B cell (primary cell): ENCODE measurements around the gene TAF9. TPM values are rescaled to one million over a fixed set of nuclear protein-coding genes. Genes with fewer than 3 reads are reported as not detected.

Source experiments
- ATAC-seq: fragments of 200-7000 bp; cut with Tn5 transposase; one replicate; pipeline ENCODE4 v1.10.0; 2021; ENCODE audit warnings: low read depth, mild to moderate bottlenecking, moderate number of reproducible peaks, moderate library complexity
- CTCF ChIA-PET: fragments of 350-600 bp; sonication (Branson Sonifier 250); formaldehyde crosslinking; loops from one replicate; lab custom pipeline; 2021; ENCODE audit warnings: antibody characterized with exemption, inconsistent platforms; lab: Charles Lee
- POLR2A ChIA-PET: fragments of 350-600 bp; sonication (Branson Sonifier 250); formaldehyde crosslinking; loops from one replicate; lab custom pipeline; 2021; ENCODE audit warnings: antibody characterized with exemption; lab: Charles Lee
- DNase-seq: peaks from one replicate; pipeline ENCODE4 v3.0.0; 2013
- H2AFZ ChIP-seq: 2 replicates; pipeline ENCODE4 v1.6.1; 2012; ENCODE audit warnings: mild to moderate bottlenecking, low read depth, low read length; ENCODE audit not compliant: insufficient read depth, poor library complexity, severe bottlenecking
- H3K27ac ChIP-seq, 2 donors: 1 replicate in 1 of 2; 2 replicates in 1 of 2; pipeline ENCODE4 v1.5.1; 2012 to 2013; ENCODE audit warnings: low read length in 2 of 2, mild to moderate bottlenecking in 2 of 2, moderate library complexity in 1 of 2
- H3K27me3 ChIP-seq, 4 experiments: fragments of 200-600 bp in 1 of 4; sonication (generic) in 1 of 4; replicated peaks in 1 of 4; 1 replicate in 2 of 4; 2 replicates in 2 of 4; pipeline versions ENCODE4 v1.6.1 to v1.7.0; 2013 to 2016; ENCODE audit warnings: low read length in 3 of 4, mild to moderate bottlenecking in 2 of 4, mixed read lengths in 1 of 4, moderate library complexity in 1 of 4; ENCODE audit not compliant: insufficient read depth in 4 of 4, control insufficient read depth in 3 of 4; ENCODE audit errors: control extremely low read depth in 1 of 4
- H3K36me3 ChIP-seq, 2 experiments: replicated peaks in 1 of 2; 1 replicate in 1 of 2; 2 replicates in 1 of 2; pipeline versions ENCODE4 v1.6.1 to v1.7.1; 2013; ENCODE audit warnings: low read length in 1 of 2; ENCODE audit not compliant: insufficient read depth in 2 of 2, control insufficient read depth in 1 of 2; ENCODE audit errors: control extremely low read depth in 1 of 2, extremely low read depth in 1 of 2
- H3K4me1 ChIP-seq, 2 donors: fragments of 200-600 bp in 1 of 2; sonication (generic) in 1 of 2; 1 replicate in 1 of 2; 2 replicates in 1 of 2; pipeline versions ENCODE4 v1.5.1 to v1.6.1; 2013 to 2017; ENCODE audit warnings: low read length in 2 of 2; ENCODE audit not compliant: control insufficient read depth in 2 of 2, insufficient read depth in 2 of 2
- H3K4me2 ChIP-seq: replicated peaks from 2 replicates; pipeline ENCODE3; 2012; ENCODE audit warnings: mild to moderate bottlenecking, low read depth, low read length; ENCODE audit not compliant: poor library complexity, severe bottlenecking
- H3K4me3 ChIP-seq, 5 experiments: fragments of 200-600 bp in 1 of 5; sonication (generic) in 1 of 5; 1 replicate in 3 of 5; 2 replicates in 2 of 5; pipeline versions ENCODE4 v1.5.1 to v1.7.0; 2011 to 2016; ENCODE audit warnings: low read length in 4 of 5, mild to moderate bottlenecking in 4 of 5, low read depth in 2 of 5, control low read depth in 1 of 5, moderate library complexity in 1 of 5; ENCODE audit not compliant: insufficient read depth in 1 of 5; ENCODE audit errors: control extremely low read depth in 1 of 5, extremely low read depth in 1 of 5
- H3K79me2 ChIP-seq: fragments of 200-600 bp; sonication (generic); one replicate; pipeline ENCODE4 v1.6.0; 2016; ENCODE audit warnings: low read length; ENCODE audit not compliant: control insufficient read depth, insufficient read depth
- H3K9ac ChIP-seq: fragments of 200-600 bp; sonication (generic); 2 replicates; pipeline ENCODE4 v1.6.1; 2017; ENCODE audit warnings: mild to moderate bottlenecking, low read length, moderate library complexity
- H3K9me3 ChIP-seq, 3 donors: one replicate each; pipeline versions ENCODE4 v1.6.1 to v1.7.1; 2013; ENCODE audit warnings: low read length in 2 of 3; ENCODE audit not compliant: control insufficient read depth in 2 of 3, insufficient read depth in 1 of 3; ENCODE audit errors: control extremely low read depth in 1 of 3
- H4K20me1 ChIP-seq: 2 replicates; pipeline ENCODE4 v1.6.0; 2012; ENCODE audit warnings: mild to moderate bottlenecking, low read length; ENCODE audit not compliant: insufficient read depth, control insufficient read depth, poor library complexity, severe bottlenecking
- H3K27ac Mint-ChIP-seq: one replicate; pipeline ENCODE4 v1.8.0; 2021; ENCODE audit warnings: mixed read lengths
- H3K27me3 Mint-ChIP-seq: one replicate; pipeline ENCODE4 v1.8.0; 2021; ENCODE audit warnings: mixed read lengths
- H3K4me1 Mint-ChIP-seq: one replicate; pipeline ENCODE4 v1.8.0; 2021; ENCODE audit warnings: mixed read lengths
- H3K4me3 Mint-ChIP-seq: one replicate; pipeline ENCODE4 v1.8.0; 2021; ENCODE audit warnings: mixed read lengths
- H3K9me3 Mint-ChIP-seq: one replicate; pipeline ENCODE4 v1.8.0; 2022; ENCODE audit warnings: mixed read lengths; ENCODE audit not compliant: insufficient read depth
- EZH2 ChIP-seq: IDR thresholded peaks from 2 replicates; pipeline ENCODE4 v1.6.1; 2012; ENCODE audit warnings: borderline replicate concordance, low read depth, mild to moderate bottlenecking, moderate library complexity, low read length; ENCODE audit not compliant: insufficient read depth, poor library complexity, severe bottlenecking
- WGBS: methylation state at CpG from one replicate; pipeline ENCODE4 v1.1.5; 2013; ENCODE audit warnings: missing lambda C conversion rate; ENCODE audit not compliant: insufficient coverage; 5-methylcytosine and 5-hydroxymethylcytosine counted together
- intact Hi-C: fragments of 100-400 bp; cut with micrococcal nuclease; formaldehyde crosslinking; loops from one replicate; pipeline ENCODE4 v1.10.0; 2022
- polyA plus RNA-seq: library from polyadenylated mRNA; depleted of rRNA; stranded (reverse); fragments of >200 nt; gene quantifications from 2 replicates; pipeline ENCODE4 v1.2.3, GENCODE V29; 2012
- total RNA-seq, 2 donors: library from RNA; stranded (reverse); fragments of 120-200 nt in 1 of 2; gene quantifications; 1 replicate in 1 of 2; 2 replicates in 1 of 2; pipeline versions ENCODE4 v1.2.3 to v1.2.4, GENCODE V29; 2013 to 2022
- TF ChIP-seq, protein P1 (sequence below): fragments of 200-600 bp; IDR thresholded peaks from one replicate; pipeline ENCODE4 v1.8.0; 2022; ENCODE audit warnings: antibody characterized with exemption, mild to moderate bottlenecking

TAF9 gene
- total and polyA plus RNA-seq, 2 donors (not counting 1 experiment from before 2014, with no cell fraction given) = 42.0 to 64.6 TPM

DNA sequence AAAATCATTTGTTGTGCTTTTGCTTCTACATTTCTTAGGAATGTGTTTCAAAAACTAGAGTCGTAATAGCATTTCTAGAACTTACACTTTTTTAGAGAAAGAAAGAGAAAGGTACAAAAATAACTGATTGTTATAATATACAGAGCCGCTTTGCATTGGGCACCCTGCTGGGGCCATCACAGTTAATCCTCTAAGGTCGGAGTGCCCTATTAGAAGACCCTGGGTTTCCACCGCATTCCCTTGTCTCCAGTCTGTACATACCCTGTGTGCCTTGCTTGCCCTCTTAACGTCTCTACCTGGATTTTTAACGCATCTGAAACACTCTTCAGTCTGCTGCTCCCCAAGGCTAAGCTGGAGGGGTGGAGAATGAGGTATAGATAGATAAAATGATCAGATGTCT is 46.9 kb upstream of the TAF9 start:
- peaks cover 0 to 6% of the 10 kb centered on the region in 2 experiments for H3K36me3 ChIP-seq
- ATAC-seq (no peak), DNase-seq (no peak)
- ChIA-PET CTCF (no interaction called here), POLR2A (no interaction called here)
- no peaks in the 10 kb centered on the region for H3K9me3 Mint-ChIP-seq
- H3K4me3 Mint-ChIP-seq = peak overlapping the region; percentile 78
- H4K20me1 ChIP-seq = no peaks in the 10 kb centered on the region
- no peak overlapping the region for H2AFZ ChIP-seq
- peaks cover 5 to 9% of the 10 kb centered on the region in 2 donors for H3K4me1 ChIP-seq
- H3K9ac ChIP-seq = no peak overlapping the region
- H3K79me2 ChIP-seq = no peaks in the 10 kb centered on the region
- H3K27me3 Mint-ChIP-seq = no peaks in the 10 kb centered on the region
- intact Hi-C loops = no loop called here
- H3K27me3 ChIP-seq = no peaks in the 10 kb centered on the region
- no peak overlapping the region for H3K4me3 ChIP-seq
- H3K27ac Mint-ChIP-seq = no peak overlapping the region
- no peaks in the 10 kb centered on the region for H3K9me3 ChIP-seq
- H3K27ac ChIP-seq = no peak overlapping the region
- TF ChIP-seq, protein P1, sequence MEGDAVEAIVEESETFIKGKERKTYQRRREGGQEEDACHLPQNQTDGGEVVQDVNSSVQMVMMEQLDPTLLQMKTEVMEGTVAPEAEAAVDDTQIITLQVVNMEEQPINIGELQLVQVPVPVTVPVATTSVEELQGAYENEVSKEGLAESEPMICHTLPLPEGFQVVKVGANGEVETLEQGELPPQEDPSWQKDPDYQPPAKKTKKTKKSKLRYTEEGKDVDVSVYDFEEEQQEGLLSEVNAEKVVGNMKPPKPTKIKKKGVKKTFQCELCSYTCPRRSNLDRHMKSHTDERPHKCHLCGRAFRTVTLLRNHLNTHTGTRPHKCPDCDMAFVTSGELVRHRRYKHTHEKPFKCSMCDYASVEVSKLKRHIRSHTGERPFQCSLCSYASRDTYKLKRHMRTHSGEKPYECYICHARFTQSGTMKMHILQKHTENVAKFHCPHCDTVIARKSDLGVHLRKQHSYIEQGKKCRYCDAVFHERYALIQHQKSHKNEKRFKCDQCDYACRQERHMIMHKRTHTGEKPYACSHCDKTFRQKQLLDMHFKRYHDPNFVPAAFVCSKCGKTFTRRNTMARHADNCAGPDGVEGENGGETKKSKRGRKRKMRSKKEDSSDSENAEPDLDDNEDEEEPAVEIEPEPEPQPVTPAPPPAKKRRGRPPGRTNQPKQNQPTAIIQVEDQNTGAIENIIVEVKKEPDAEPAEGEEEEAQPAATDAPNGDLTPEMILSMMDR = no peak
- TF ChIP-seq EZH2 = no peak
- no peak overlapping the region for H3K4me2 ChIP-seq
- H3K4me1 Mint-ChIP-seq = peaks cover 10% of the 10 kb centered on the region
- WGBS = 100% methylated on average over 4 of the region's 6 CpGs

DNA sequence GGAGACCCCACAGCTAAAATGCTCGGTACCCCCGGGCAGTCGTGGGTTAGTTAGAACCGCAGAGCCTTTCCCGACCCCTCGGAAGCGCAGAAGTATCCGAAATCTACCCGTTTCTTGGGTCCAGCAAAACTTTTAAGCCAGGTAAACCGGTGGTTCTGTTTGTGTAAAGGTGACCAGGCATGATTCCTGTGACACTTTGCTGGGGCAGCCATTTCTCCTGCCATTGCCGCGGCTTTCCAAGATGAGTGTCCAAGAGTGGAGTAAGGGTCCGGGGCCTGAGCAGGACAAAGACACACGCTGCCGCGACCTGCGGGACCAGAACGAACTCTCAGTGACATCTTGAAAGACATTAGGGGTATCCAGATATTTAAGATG is 46.3 kb upstream of the TAF9 start:
- Histone ChIP-seq H2AFZ (peak overlapping the region; percentile 76), H3K27ac (no peak overlapping the region)
- 58% methylated on average over 15 of the region's 18 CpGs for WGBS

More for the DNA sequence above, 46.3 kb upstream of the TAF9 start:
- no peak for ATAC-seq
- no peaks in the 10 kb centered on the region for H3K27me3 Mint-ChIP-seq
- Histone ChIP-seq H3K27me3 (no peaks in the 10 kb centered on the region), H4K20me1 (no peaks in the 10 kb centered on the region), H3K36me3 (peaks cover 1 to 8% of the 10 kb centered on the region in 2 experiments), H3K4me3 (peak overlapping the region in 4 of 5 experiments; percentile 34 to 74 (median 60)), H3K79me2 (no peaks in the 10 kb centered on the region), H3K4me1 (peaks cover 5 to 9% of the 10 kb centered on the region in 2 donors), H3K9ac (peak overlapping the region; percentile 70), H3K9me3 (no peaks in the 10 kb centered on the region), H3K4me2 (peak overlapping the region; percentile 82)
- CTCF ChIA-PET = no interaction called here
- H3K9me3 Mint-ChIP-seq = no peaks in the 10 kb centered on the region
- H3K27ac Mint-ChIP-seq = no peak overlapping the region
- peak; percentile 9 for DNase-seq
- POLR2A ChIA-PET = no interaction called here
- no peak for TF ChIP-seq EZH2
- TF ChIP-seq, protein P1 = no peak
- H3K4me1 Mint-ChIP-seq = peaks cover 10% of the 10 kb centered on the region
- intact Hi-C loops = no loop called here
- H3K4me3 Mint-ChIP-seq = peak overlapping the region; percentile 78
